Stimulated activated CD4-positive, alpha-beta T cell treated with anti-CD3 and anti-CD28 coated beads, Interleukin-4, amount 100 ng/mL, for 4 hours (primary cell): ENCODE measurements around the gene DNAI1.

ENCODE experiments used
- DNase-seq, 2 experiments: peaks; one replicate each; pipeline ENCODE4 v3.0.0-alpha.2; 2020

DNAI1 gene

DNA sequence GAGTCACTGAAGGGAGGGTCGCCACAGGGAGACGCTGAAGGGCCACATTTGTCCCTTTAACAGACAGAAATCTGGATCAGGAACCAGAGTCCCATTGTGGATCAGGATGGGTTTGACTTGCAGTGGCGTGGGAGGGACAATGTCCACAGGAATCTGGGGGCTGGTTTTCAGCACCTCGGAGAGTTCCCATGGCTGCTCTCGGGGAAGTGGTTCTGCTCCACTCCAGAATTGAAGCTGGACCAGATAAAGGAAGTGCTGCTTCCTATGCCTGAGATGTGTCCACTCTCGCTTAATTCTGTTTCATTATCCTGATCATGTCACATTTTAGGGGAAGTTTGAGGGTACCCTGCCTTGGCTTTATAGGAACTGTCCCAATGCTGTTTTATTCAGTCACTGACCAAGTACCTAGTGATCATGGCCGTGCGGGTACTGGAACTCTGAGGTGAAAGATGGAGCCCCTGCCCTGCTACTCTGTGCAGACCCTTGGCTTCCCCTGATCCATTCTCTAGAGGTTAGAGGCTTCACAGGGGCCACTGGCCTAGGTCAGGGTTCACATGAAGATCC is 35.4 kb downstream of the DNAI1 start:
- peak in 1 of 2 experiments; percentile 11 for DNase-seq

DNA sequence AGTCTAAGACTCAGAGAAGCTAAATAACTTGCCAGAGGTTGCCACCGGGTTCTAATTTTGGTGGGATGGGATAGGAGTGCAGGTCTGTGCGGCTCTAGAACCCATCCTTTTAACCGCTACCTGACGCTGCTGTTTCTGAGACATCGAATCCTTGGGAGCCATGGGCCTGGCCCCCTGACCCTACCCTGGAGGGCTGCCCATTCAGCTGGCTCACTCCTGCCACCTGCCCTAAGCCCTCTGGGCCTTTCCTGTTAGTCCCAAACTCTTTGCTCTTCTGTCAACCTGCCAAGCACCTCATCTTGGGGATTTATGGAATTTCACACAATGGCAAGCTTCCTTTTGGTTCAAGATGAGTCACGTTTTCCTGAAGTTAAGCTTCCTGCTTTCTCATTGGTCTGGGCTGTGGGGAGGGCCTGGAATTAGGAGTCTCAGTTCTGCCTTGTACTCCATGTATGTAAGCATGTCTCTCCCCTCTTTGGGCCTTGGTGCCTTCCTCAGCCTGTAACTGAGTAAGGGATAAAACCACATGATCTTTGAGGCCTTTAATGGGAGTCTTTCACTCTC is 37.6 kb downstream of the DNAI1 start:
- no peak for DNase-seq

DNA sequence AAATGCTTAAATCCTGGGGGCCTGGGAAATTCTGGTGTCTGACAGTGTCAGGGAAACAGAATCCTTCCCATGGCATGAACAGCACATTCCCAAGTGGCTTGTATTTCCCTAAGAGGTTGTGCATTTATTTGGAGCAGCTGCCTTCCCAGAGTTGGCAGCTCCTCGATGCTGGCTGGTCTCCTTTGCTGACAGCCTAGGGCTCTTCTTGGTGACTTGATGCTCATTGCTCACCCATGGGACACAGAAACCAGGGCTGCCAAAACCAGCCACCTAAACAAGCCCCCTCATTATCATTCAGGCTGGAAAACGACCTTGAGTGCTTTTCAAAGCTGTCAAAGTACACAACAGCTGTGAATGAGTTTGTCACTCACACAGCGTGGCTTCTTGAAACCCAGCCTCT is 39.9 kb downstream of the DNAI1 start:
- no peak for DNase-seq

DNA sequence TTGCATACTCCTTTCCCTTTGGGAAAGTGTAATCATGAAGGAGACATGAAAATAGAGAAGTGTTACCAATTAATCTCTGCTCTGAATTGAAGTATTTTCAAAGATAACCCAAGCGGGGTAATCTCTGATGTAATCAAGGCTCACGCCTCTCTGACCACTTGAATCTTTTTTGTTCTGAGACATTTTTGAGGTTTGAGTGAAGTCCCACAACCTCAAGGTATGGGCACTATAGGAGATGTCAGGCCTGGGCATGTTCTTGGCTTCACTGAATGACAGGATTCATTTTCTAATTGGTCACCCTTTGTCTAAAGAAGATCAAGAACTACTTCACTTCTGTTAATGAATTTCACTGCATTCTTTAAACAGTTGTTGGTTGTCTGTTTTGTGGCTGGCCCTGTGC is 40.5 kb downstream of the DNAI1 start:
- no peak for DNase-seq

DNA sequence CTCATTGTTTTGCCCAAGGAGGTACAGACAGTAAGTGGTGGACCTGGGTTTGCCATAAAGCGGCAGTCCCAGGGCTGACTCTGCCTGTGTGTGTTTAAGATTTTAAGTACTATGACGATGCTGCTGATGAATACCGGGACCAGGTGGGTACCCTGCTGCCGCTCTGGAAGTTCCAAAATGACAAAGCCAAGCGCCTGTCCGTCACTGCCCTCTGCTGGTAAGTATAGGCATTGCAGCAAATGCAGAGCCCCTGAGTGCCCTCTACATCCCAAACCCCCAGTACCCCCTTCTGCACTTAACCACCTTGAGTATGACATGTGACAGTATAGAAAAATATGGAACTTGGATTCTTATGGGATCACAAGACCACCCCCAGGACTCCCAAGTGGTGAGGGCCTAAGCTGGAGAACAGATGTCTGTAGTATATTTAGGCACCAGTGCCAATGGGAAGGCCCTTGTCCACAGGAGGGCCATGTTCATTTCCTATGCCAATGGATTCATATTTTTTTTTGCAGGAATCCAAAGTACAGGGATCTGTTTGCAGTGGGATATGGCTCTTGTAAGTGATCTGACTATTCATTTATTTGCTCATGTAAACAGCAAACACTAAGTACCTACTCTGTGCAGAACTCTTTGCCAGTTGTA is 42.1 kb downstream of the DNAI1 start:
- peak; percentile 67 to 70 for DNase-seq

DNA sequence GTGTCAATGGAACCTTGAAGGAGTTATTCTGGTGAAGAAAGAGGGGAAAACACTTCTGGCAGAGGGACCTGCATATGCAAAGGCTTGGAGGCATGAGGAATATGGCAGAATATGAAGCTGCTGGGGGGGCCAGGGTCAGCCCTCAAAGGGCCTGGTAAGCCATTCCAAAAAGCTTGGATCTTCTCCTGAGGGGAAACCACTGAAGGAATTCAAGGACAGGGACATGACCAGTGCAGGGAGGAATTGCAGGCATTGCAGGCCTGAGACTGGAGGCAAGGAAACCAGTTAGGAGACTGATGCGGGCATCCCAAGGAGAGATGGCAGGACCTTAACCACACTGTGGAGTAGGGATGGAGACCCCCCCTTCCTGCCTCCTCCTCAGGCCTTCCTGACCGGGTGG is 42.8 kb downstream of the DNAI1 start:
- no peak for DNase-seq

DNA sequence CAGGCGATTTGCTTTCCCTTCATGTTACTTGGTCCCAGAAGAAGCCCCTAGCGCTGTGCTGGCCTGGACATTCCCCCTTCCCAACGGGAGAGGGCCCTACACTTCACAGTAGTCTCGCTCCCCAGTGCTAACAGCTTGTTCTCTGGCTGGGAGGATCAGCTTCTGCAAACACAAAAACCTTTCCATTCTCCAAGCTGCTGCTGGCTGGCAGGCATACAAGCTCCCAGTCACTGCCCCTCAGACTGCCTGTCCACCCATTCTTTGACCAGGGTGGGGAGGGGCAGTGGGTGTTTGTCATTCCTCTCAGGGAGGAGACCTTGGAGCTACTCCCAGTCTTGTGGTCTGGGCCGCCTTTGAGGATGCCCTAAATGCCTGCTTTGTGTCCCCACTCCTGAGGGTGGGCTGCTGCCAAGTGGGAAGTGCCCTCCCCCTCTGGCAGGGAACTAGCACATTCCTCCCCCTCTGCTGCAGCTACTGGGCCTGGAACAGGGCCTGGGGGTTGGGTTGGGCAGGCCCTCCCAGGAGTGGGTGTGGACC is 43.4 kb downstream of the DNAI1 start:
- DNase-seq = no peak

DNA sequence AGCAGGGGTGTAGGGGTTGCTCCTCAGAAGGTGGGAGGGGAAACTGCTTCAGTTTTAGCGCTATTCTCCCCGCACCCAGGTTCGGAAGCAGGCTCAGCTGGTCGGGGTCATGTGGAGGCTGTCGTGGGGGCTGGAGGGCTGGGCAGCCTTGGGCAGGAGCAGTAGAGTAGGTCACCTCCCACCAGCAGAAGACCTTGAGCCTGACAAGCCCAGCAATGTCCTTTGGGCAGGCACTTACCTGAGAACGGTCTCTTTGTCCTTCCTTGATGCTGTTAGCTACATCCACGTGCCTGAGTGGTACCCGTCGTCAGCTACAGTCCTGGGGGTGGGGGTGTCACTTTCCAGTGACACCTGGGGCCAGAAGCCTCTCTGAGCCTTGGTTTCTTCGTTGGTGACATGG is 43.9 kb downstream of the DNAI1 start:
- no peak for DNase-seq

DNA sequence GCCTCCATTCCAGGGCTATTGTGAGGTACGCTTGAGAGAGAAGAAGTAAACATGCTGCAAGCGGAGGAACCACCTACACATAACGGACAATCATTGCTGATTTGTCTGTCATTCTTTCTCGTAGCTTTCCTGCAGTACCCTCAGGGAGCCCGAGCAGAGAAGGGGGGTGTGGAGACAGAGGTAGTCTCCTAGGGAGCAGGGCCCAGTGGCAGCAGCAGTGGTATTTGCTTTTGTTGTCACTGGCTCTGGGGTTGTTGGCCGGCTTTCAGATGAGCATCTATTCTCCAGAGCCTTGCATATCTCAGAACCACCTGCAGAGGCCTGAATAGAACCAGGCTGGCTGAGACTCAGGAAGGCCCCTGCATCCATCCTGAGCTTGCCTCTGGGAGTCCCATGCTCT is 44.3 kb downstream of the DNAI1 start:
- no peak for DNase-seq

DNA sequence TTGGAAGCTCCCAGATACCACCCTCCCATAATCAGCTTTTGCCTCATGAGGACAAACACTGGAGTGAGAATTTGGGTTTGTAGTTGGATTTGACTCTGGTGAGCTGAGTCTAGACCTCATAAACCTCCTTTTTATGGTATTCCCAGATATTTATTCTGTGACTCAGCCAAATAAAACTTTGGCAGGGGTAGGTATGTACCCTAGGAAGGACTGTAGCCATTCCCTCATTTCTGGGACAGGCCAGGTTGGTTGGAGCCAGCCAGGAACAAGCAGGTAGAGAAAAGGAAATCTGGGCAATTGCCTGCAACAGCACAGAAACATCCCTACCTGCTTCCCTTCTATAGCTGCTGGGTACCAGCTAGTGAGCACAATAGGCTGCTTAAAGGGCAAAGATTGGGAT is 44.8 kb downstream of the DNAI1 start:
- no peak for DNase-seq

DNA sequence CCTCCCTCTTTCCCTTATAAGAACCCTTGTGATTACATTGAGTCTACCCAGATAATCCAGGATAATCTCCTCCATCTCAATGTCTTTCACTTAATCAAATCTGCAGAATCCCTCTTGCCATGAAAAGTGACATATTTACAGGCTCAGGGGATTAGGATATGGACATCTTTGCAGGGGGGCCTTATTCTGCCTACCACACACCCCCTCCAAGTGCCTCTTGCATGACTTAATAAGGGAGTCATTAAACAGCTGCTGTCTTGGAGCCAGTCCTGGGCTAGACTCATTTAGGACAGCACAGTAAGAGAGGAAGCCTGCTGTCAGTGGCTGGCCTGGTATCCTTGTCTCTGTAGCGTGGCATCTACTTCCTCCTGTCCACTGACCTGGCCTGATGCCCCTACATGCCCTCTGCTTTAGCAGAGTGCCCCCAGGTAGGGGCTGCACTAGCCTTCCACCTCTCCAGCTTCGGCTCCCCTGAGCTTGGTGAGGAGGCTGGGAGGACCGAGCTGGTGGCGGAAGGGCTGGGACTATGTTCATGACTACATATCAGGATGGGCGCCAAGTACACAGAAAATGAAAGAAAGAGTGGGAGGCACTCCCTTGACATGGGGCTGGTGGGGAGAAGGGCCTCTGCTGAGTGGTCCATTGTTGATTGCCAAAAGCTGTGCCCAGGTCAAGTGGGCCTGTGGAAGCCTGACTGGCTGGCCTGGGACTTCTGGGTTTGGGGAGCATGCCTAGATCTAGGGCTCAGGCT is 46.9 kb downstream of the DNAI1 start:
- DNase-seq = no peak

DNA sequence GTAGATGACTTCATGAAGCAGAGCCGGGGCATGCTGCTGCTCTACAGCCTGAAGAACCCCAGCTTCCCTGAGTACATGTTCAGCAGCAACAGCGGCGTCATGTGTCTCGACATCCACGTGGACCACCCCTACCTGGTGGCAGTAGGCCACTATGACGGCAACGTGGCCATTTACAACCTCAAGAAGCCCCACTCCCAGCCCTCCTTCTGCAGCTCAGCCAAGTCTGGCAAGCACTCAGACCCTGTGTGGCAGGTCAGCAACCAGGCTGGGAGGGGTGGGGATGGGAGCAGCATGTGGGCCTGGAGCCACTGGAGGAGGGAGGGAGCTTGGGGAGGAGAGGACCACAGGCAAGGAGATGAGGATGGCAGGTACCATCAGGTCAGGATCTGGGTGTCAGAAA is 48.0 kb downstream of the DNAI1 start:
- no peak for DNase-seq

DNA sequence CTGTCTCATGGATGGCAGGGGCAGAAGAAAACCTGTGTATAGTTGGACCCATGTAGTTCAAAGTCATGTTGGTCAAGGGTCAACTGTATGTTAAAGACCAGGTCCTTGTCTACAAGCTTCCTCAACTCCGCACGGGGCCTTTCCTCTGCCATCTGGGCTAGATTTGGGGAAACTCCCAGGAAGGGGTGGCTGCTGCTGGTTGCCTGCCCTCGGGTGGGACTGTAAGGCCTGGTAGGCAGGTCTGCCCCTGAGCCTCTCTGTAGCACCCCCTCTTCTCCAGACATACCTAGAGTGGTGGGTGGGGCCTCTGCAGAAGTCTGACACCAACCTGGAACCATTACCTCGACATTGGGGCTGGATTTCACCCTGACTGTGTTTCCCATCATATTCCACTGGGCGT is 49.0 kb downstream of the DNAI1 start:
- DNase-seq = no peak

DNA sequence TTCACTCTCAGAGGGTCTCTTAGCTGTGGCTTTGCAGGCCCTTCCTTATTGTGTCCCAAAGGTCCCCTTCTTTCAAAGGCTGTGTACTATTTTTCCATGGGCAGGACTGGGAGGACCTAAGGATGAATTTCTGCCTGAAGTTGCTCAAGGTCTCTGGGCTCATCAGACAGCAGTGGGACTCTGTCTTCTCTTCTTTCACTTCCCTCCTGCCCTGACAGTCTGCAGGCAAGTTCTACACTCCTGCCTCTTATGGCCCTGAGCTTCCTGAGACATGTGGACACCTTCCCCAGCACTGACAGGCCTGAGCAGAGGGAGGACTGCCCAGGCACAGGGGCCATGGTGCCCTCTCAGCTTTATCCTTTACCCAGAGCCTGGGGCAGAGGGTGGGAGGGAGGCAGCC is 49.4 kb downstream of the DNAI1 start:
- no peak for DNase-seq

DNA sequence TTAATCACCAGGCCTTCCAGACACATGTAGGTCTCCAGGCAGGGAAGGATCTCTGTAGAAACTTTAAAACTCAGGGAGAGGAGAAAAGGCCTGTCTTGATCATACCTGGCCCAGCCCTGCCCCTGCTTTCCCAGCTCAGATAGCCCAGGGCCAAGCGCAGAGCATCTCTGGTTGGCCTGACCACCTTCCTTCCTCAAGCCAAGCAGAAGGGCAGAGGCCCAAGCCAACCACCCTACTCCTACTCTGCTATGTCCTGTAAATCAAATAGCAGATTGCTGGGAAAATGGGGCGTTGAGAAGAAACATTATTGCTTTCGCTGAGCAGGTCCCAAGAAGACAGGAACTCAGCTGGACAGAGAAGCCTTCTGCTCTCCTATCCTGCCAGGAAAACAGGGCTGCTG is 49.9 kb downstream of the DNAI1 start:
- DNase-seq = no peak

DNA sequence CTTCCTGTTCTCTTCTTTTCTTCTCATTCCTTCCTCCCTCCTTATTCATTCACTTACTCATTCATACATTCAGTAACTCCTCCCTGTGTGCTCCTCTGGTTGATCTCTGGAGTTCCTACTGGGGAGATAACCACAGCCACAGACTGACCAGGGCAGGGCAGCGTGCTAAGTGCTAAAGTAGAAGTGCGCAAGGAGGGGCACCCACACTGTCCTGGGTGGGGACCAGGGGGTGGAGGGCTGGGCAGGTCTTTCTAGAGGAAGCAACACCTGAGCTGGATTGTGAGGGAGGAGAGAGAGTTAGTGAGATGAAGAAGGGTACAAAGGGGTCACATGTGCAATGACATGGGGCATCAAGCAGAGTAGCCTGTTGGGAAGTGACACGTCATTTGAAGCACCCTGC is 50.3 kb downstream of the DNAI1 start:
- DNase-seq = no peak

DNA sequence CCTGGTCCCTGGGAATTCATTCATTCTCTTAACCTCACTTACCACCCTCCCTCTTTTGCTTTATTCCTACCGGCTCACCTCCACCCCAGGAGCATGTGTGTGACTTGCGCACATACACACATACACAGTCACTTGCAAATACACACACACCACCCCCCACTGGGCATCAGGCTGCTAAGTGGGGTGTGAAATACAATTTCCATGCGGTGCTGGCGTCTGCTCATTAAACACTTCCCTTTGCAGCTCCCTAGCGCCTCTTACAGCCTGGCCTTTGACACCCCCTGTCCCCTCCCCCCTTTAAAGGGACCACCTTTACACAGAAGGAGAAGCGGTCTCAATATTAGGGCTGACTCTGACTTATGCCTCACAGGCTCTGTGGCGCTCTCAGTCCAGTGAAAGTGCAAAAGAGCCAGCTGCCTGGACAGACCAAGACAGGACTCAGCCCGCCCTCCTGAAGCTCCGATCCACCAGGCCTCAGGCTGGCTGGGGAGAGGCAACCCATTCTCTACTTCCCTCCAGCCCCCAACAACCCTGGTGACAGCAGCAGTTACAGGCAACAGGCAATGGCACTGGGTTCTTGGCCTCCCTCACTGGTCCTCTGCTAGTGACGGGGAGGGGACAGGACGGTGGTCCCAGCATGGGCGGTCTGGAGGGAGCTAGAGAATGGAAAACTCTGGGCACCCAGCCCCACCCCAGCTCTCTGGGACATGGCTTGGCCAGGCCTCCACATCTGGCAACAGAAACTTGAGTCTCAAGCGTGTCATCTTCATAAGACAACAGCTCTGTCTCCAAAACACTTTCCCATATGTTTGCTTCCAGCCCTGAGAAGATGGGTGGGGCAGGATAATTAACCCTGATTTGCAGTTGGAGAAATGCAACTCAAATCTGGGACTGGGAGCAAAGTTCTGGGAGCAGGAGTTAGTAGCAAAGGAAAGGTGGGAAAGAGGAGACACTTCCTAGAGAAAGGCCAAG is 52.2 kb downstream of the DNAI1 start:
- no peak for DNase-seq

DNA sequence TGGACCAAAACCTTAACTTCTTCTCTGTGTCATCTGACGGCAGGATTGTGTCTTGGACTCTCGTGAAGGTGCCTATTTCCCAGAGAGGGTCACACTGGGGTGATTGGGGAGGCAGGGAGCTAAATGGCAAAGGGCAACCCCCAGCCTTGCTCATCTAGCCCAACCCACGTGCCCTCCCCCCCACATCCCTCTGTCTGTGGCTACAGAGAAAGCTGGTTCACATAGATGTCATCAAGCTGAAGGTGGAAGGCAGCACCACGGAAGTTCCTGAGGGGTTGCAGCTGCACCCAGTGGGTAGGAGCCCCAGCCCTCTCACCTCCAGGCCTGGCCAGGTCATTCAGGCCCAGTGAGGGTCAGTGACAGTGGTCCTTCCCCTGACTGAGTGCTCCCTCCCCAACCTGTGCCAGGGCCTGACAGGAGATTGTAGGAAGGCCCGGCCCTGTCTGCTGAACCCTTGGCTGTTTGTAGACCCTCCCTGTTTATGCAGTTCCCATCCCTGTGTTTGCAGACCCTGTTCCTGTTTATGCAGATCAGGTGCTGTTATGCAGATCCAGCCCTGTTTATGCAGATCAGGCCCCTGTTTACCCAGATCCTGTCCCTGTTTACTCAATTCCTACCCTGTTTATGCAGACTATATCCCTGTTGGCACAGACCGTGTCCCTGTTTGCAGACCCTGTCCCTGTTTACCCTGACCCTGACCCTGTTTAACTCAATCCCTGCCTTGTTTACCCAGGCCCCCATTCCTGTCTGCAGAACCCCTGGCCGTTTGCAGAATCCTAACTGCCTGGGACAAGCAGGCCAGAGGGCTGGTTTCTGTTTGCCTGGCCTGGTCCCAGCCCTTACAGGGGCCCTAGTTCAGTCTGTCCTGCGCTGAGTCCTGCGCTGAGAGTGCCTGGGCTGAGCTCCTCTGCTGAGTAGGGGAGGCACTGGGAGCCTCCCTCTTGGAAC is 53.8 kb downstream of the DNAI1 start:
- DNase-seq = no peak

DNA sequence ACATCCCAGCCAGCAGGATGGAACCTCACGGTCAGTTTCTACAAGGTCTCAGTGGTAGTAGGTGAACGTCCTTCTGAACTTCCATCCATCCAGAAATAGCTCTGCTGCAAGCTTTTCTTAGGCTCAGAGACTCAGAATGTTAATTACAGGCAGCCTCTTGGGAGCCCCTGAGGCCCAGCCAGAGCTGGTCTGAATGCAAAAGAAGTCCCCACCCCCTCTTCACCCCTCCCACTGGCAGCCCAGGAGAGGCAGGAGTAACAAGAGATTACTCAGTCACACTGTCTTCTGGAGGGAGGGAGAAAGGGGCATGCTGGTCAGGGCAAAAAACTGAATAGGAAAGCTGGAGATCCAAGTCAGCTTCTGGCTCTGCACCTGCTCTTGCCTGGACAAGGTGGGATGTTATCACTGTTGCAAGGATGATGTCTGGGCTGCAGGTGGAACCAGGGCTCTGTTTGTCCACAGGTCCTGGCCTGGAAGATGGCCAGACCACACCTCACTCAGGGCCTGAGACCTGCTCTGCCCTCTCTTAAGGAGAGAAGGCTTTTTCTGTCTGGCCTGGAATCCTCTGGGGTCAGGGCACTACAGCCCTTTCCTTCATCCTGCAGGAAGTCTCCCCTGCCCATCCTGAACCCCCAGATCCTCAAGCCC is 55.1 kb downstream of the DNAI1 start:
- DNase-seq = no peak

DNA sequence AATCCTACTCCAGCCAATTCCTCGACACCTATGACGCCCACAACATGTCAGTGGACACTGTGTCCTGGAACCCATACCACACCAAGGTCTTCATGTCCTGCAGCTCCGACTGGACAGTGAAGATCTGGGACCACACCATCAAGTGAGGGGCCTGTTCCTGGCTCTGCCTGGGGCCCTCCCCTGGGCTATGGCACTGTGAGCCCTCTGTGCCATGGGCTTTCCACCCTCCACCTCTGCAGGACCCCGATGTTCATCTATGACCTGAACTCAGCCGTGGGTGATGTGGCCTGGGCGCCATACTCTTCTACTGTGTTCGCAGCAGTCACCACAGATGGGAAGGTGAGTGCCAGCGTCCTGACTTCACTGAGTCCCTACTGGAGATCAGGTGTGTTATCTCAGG is 55.8 kb downstream of the DNAI1 start:
- DNase-seq = no peak

DNA sequence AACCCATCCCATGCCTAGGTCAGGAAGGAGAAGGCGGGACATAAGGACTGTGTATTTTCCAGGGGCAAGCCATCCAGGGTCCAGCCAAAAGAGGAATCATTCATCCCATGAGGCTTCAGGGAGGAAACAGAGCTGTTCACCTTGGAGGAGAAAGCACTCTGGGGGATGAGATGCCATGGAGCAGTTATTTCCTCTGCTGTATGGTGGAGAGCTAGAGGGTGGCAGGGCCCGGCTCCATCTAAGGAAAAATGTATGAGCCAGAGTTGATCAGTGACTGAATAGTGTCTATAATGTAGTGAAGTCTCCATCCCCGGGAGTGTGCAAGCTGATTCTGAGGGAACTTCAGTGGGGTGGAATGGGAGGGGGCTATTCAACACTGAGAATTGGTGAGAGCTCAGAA is 56.2 kb downstream of the DNAI1 start:
- DNase-seq = no peak
